ENCODE data around the gene LIN7A. TPM values are rescaled to one million over a fixed set of nuclear protein-coding genes. Genes with fewer than 3 reads are reported as not detected.
A peak's percentile ranks its signal among the peaks of the same experiment; 100 is the strongest.

The LIN7A gene
- total and polyA plus RNA-seq, 2 of the 8 experiments (the other 6 are each of a cell fraction or from before 2014, with no cell fraction given), result 5.8 to 22.0 TPM

DNA sequence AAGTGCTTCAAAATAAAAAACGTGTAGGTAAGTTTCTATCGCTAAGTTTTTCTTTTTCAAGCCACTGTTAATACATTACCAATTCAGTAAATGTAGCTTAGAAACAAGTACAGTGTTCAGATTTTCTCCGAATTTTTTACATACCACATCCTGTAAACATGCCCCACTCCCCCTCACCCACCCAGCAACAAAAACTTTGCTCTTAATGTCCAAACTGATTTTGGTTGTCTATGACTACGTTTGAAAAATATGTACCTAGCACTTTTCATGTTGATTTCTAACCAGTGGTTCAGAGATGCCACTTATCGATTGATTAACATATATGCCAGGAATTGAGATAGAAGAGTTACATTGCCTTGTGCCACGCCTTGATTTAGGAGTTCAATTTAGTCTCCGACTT lies 663 bp upstream of the LIN7A start:
- Histone ChIP-seq H2AFZ (ENCODE audit: low read length) (no peak overlapping the region), H3K9ac (replicated peaks in 1 of 4; ENCODE audit: extremely low read depth in 1 of 4, low read depth in 3 of 4, low read length in 3 of 4) (no peak overlapping the region), H2BK5ac (ENCODE audit: low read depth, low read length) (no peak overlapping the region), H3K79me1 (ENCODE audit: low read depth, low read length) (no peaks in the 10 kb centered on the region), H3K4ac (replicated peaks; ENCODE audit: insufficient read length, low read depth, low read length) (no peak overlapping the region), H2AK5ac (ENCODE audit: low read depth, low read length) (no peak overlapping the region), H2BK15ac (ENCODE audit: low read length) (no peak overlapping the region), H2BK20ac (ENCODE audit: low read length) (no peak overlapping the region), H3K56ac (replicated peaks; ENCODE audit: insufficient read length, low read depth, low read length) (no peak overlapping the region), H3K4me2 (ENCODE audit: insufficient read depth in 1 of 2, low read depth in 2 of 2, low read length in 2 of 2) (peak overlapping the region; percentile 75 to 79), H3K14ac (ENCODE audit: insufficient read length) (no peak overlapping the region), H2BK12ac (ENCODE audit: low read depth, low read length) (no peak overlapping the region), H3K4me3 (ENCODE audit: extremely low read depth in 1 of 4, insufficient read depth in 2 of 4, low read depth in 3 of 4, low read length in 4 of 4) (peak overlapping the region in 2 of 4 experiments; percentile 66 to 98; a peak in 5 of 8 replicates), H3K79me2 (ENCODE audit: control insufficient read depth in 1 of 2, insufficient read depth in 2 of 2, low read length in 2 of 2) (peaks cover 0 to 7% of the 10 kb centered on the region in 2 experiments; a peak in 1 of 4 replicates), H4K91ac (replicated peaks; ENCODE audit: insufficient read length, low read length) (no peak overlapping the region), H2BK120ac (replicated peaks; ENCODE audit: low read depth, low read length) (no peak overlapping the region), H3K4me1 (replicated peaks in 1 of 4; ENCODE audit: control insufficient read depth in 3 of 4, insufficient read depth in 4 of 4, low read length in 3 of 4) (peaks cover 0 to 9% (median 5%) of the 10 kb centered on the region in 4 experiments; a peak in 3 of 7 replicates), H3K36me3 (ENCODE audit: control insufficient read depth in 2 of 4, insufficient read depth in 4 of 4, low read length in 3 of 4) (no peaks in the 10 kb centered on the region), H3K9me3 (ENCODE audit: insufficient read depth in 2 of 2, low read depth in 1 of 2, low read length in 1 of 2) (no peaks in the 10 kb centered on the region), H4K8ac (ENCODE audit: extremely low read depth, insufficient read depth, low read length) (no peak overlapping the region), H3K23ac (ENCODE audit: insufficient read length) (no peak overlapping the region), H3K27ac (ENCODE audit: low read depth, low read length) (no peak overlapping the region), H4K5ac (ENCODE audit: insufficient read length, low read depth, low read length) (no peak overlapping the region), H3K18ac (ENCODE audit: extremely low read depth, low read length) (no peak overlapping the region), H3K27me3 (replicated peaks in 1 of 4; ENCODE audit: control insufficient read depth in 3 of 4, extremely low read depth in 1 of 4, insufficient read depth in 3 of 4, low read length in 3 of 4) (no peaks in the 10 kb centered on the region; a peak in 1 of 7 replicates), H3K23me2 (ENCODE audit: low read depth, low read length) (peaks cover 3% of the 10 kb centered on the region; the same call in 1 of the 2 replicates), H4K20me1 (replicated peaks in 1 of 2; ENCODE audit: control insufficient read depth in 1 of 2, insufficient read depth in 2 of 2, low read length in 2 of 2) (no peaks in the 10 kb centered on the region)
- no peak for DNase-seq (ENCODE audit: low read depth in 1 of 2, low spot score in 2 of 2)
- WGBS, 2 experiments (ENCODE audit: extremely low coverage in 1 of 2, insufficient coverage in 1 of 2, insufficient read length in 1 of 2, insufficient replicate concordance in 2 of 2, low coverage in 1 of 2, low lambda C conversion rate in 2 of 2, missing lambda C conversion rate in 1 of 2), result 43% methylated on average over 7 of the region's 7 CpGs; no CpG with 5 or more reads in 1 of the 2 experiments
- POLR2A ChIA-PET (ENCODE audit: partially characterized antibody), result no interaction called here
- peak; percentile 52 for FAIRE-seq
- CTCF ChIA-PET (ENCODE audit: partially characterized antibody), result interaction anchor here (0.6 kb wide), 1 partner anchor 283 kb away, joined by 3 read pairs; no protein-coding TSS in a partner anchor
- TF ChIP-seq TAF1 (IDR thresholded peaks at IDR 0.05; ENCODE audit: low read depth, low read length) (no peak), KDM4A (IDR thresholded peaks at IDR 0.05; ENCODE audit: low read depth, low read length, severe bottlenecking) (no peak), GABPA (IDR thresholded peaks at IDR 0.05; ENCODE audit: borderline replicate concordance, insufficient read depth, low read length) (no peak)
